AG09309 (cell line): ENCODE data around the gene TRIM24.
"Not testable (repeated sequence)": the region's sequence is repeated elsewhere in the genome, so short reads cannot be mapped to it uniquely, and the experiment has no call there.

Source experiments
- DNase-seq: peaks from one replicate; pipeline ENCODE4 v3.0.0-alpha.2; 2010; ENCODE audit warnings: low read depth
- H3K4me3 ChIP-seq: 2 replicates; pipeline ENCODE4 v1.5.1; 2011; ENCODE audit warnings: mild to moderate bottlenecking, low read depth, low read length, moderate library complexity; ENCODE audit not compliant: control insufficient read depth
- TF ChIP-seq, protein P1 (sequence below): IDR thresholded peaks from 2 replicates; pipeline ENCODE4 v1.5.1; 2011; ENCODE audit warnings: mild to moderate bottlenecking, low read depth, low read length, inconsistent platforms; ENCODE audit not compliant: insufficient read depth, control insufficient read depth; ENCODE audit errors: missing control alignments

TRIM24 gene

DNA sequence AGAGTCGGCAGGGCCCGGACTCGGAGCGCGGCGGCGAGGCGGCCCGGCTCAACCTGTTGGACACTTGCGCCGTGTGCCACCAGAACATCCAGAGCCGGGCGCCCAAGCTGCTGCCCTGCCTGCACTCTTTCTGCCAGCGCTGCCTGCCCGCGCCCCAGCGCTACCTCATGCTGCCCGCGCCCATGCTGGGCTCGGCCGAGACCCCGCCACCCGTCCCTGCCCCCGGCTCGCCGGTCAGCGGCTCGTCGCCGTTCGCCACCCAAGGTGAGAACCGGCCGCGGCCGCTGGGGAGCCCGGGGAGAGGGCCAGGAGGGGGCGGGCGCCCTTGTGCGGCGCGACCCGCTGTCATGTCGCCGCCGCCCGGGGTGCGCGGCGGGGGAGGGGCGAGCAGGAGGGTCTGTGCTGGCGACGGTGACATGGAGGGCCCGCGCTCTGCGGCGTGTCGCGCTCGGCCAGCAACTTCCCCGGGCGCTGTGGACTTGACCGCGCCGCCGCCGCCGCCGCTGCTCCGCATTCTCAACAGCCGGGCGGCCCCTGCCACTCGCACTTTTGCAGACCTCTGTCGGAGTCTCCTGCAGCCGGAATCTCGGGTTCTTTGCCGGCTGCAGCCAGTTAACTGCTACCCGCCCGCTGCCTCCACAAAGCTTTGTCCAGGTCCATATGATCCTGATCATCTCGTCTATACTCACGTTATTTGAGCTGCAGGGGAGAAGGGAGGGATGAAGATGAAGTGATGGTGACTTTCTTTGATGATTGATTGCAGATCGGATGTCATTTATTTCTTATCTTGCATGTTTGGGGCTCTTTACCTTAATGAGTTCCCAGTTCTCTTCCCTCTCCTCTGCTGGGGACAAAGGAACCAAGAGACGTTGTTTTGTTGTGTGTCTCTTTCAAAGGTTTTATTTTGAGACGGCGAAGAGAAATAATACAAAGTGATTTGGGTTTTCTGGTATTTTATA lies 869 bp downstream of the TRIM24 start:
- DNase-seq: no peak
- TF ChIP-seq, protein P1, sequence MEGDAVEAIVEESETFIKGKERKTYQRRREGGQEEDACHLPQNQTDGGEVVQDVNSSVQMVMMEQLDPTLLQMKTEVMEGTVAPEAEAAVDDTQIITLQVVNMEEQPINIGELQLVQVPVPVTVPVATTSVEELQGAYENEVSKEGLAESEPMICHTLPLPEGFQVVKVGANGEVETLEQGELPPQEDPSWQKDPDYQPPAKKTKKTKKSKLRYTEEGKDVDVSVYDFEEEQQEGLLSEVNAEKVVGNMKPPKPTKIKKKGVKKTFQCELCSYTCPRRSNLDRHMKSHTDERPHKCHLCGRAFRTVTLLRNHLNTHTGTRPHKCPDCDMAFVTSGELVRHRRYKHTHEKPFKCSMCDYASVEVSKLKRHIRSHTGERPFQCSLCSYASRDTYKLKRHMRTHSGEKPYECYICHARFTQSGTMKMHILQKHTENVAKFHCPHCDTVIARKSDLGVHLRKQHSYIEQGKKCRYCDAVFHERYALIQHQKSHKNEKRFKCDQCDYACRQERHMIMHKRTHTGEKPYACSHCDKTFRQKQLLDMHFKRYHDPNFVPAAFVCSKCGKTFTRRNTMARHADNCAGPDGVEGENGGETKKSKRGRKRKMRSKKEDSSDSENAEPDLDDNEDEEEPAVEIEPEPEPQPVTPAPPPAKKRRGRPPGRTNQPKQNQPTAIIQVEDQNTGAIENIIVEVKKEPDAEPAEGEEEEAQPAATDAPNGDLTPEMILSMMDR: no peak
- H3K4me3 ChIP-seq: peak overlapping the region; percentile 60

- H3K4me3 ChIP-seq: not testable (repeated sequence)
Measured at GRCh38 chr7:138463291-138463618, 3.2 kb downstream of the TRIM24 start.

DNA sequence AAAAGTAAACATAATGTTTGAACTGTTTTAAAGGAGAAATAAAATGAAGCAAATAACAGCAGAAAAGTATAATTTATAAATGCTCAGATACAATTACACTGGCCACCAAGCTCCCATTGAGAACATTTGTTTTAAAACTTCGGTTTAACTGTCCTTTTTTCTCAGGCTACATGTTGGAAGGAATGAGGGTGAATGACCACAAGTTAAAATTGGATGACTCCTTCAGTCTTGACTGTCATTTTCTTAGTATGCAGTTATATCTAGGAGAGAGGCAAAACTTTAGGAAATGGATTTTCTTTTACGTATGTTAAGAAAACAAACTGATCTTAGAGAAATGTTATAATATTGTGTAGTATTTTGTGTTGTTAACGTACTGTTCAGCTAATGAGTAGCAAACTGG lies 5.0 kb downstream of the TRIM24 start:
- TF ChIP-seq, protein P1: no peak
- no peak for DNase-seq
- H3K4me3 ChIP-seq: no peak overlapping the region

More at GRCh38 chr7:138463291-138463618, 3.2 kb downstream of the TRIM24 start:
- DNase-seq: not testable (repeated sequence)

GRCh38 chr7:138466069-138466756 lies 6.2 kb downstream of the TRIM24 start:
- DNase-seq, H3K4me3 ChIP-seq: not testable (repeated sequence)

GRCh38 chr7:138468244-138469123 lies 8.4 kb downstream of the TRIM24 start:
- TF ChIP-seq, protein P1: no peak
- no peak overlapping the region for H3K4me3 ChIP-seq
- DNase-seq: no peak

DNA sequence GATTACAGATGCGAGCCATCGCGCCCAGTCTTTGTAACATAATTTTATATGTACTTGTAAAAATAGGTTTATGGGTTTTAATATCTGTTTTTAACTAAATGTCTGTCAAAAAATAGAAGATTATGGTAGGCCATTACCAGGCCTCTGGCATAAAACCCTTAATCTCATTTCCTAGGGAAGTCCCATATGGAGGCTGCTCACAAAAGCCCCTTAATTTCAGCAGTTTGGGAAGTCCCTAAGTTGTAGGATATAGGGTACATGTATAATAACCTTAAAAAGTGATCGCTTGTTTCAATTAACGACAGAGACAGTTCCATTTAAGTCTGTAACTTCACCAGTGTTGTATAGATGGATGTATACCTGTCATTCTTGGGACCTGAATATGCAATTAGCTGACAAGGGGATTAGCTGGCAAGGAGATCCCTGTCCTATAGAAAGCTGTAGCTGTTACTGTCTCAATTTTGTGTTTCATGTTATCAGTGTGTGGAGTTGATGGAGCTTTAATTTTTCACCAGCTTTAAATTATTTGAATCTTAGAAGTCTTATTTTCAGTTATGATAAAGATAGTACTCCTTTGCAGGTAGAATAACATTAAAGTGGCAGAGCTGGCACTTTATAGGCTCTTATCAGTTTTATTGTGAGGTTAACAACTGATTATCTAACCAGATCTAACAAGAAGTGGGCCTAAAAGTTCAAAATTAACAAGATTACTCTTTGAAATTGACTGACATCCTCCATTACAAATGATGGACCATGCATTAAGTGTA lies 10.5 kb downstream of the TRIM24 start:
- no peak for DNase-seq
- TF ChIP-seq, protein P1: no peak
- no peak overlapping the region for H3K4me3 ChIP-seq
